ENCODE data around the gene RFXAP.
A peak's percentile ranks its signal among the peaks of the same experiment; 100 is the strongest.
"Not testable (repeated sequence)": the region's sequence is repeated elsewhere in the genome, so short reads cannot be mapped to it uniquely, and the experiment has no call there.

The RFXAP gene, protein sequence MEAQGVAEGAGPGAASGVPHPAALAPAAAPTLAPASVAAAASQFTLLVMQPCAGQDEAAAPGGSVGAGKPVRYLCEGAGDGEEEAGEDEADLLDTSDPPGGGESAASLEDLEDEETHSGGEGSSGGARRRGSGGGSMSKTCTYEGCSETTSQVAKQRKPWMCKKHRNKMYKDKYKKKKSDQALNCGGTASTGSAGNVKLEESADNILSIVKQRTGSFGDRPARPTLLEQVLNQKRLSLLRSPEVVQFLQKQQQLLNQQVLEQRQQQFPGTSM
- 6.8 to 11.1 (median 8.0) reads per million in 3 experiments for total RNA-seq

DNA sequence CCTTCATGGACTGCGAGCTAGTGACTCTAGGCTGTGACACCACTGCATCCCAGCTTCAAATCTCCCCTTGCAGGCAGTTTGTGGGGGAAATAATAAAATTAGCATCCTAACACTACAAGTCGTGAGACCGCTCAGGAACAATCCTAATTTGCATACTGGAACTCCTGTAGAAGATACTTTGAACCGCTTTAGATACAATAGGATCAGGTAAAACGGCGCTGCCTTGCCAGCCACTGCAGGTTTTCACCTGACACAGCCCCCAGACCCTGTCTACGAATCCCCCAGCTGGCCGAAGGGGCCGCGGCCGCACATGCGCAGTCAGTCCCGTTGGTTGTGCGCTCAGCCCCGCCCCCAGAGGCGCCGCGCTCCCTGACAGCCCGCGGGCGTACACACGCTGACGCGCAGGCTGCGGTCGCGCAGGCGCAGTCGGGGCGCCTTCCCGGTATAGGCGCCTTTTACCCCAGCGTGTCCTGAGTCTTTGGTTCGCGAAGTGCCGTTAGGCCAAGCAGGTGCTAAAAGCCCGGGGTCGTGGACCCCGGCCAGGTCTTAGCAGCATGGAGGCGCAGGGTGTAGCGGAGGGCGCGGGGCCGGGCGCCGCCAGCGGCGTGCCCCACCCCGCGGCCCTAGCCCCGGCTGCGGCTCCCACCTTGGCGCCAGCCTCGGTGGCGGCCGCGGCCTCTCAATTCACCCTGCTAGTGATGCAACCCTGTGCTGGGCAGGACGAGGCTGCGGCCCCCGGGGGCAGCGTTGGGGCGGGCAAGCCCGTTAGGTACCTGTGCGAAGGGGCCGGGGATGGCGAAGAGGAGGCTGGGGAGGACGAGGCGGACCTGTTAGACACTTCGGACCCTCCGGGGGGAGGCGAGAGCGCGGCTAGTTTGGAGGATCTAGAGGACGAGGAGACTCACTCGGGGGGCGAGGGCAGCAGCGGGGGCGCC is at the start of gene RFXAP:
Gene RFXAP, plus strand, starts transcription at position 419 of the 935 bp plus-strand sequence. Its CDS starts 136 bp downstream, at position 555.
- DNase-seq = peak; percentile 89

DNA sequence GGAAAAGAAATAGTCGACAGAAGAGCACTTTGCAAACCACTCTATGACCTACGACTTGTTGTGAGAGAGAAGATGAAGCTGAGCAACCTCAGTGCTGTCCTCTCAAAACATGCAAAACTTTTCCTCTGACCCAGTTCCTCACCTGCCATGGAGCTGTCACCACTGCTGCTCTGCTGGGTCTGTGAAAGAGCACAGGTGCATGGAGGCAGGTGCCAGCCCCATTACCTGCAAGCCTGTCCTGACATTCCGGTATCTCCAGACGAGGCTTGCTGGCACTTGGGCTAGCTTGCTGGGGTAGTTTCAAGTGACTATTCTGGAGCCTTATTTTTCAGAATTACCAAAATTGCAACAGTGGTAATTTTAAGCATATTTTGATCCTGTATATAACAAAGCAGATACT is 49.5 kb upstream of the RFXAP start:
- no peak for DNase-seq

DNA sequence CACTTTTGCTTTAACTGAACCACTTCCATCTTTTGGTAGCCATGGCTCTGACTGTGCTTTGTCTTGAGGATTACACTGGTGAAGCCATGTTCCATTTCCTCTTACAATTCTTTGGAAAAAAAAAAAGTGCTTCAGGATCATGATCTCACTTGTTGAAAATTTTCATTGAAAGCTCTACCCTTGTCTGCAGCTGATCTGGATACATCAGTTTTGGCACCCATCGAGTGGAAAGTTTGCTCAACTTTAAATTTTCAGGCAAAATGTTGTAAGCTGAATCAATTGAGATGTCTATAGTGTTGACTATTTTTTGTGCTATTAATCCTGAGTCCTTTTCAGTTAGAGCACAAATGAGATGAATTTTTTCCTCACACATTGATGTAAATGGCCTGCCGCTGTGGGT is 48.3 kb upstream of the RFXAP start:
- DNase-seq = no peak

DNA sequence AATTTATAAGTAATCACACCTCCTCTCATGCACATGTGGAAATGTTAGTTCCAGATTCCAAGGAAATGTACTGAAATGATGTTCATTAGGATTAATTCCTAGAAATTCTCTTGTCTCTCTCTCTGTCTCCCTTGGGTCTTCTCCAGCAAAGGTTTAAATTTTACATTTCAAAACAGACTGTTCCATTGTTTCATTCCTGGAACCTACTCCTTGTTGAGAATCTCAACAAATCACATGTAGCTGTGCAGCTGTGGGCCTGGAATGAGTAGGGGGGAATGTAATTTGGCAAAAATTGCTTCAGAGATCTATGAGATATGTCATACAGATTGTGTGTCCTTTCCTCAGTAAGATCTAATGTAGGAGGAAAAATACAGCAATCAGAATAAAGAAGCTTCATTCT is 46.2 kb upstream of the RFXAP start:
- no peak for DNase-seq

DNA sequence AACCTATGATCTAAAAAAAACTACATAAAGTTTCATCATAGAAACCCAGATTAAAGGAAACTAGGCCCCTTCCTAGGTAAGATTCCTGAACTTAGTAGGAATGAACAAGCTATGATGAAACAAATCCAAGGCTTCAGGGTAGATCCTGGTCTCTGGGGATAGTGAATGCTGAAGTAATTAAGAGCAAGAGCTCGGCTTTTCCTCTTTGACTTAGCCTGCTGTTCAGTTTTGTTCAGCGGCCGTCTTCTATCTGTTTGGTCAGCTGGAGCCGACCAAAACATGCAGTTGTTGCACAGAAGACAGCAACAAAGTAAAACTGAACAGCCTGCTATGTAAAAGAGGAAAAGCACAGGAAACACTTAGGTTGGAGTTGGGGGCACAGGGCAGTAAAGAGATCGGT is 44.1 kb upstream of the RFXAP start:
- DNase-seq = no peak

DNA sequence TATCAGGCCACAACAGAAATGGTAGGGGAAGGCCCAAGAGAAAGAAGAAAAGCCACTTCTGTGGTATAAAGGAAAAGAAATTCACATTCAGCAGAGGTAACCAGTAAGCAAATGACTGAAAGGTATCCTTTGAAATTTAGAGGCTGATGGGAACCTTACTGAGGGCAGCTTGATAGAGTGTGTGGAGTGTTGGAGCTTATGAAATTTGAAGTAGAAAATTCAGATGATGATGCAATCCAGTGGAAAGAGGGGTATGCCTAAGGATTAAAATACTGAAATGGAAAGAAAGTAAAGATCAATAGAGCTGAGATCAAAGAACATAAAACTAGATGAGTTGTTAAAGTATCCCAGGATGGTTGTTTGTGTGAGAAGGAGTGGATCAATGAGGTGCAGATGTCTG is 42.8 kb upstream of the RFXAP start:
- no peak for DNase-seq

DNA sequence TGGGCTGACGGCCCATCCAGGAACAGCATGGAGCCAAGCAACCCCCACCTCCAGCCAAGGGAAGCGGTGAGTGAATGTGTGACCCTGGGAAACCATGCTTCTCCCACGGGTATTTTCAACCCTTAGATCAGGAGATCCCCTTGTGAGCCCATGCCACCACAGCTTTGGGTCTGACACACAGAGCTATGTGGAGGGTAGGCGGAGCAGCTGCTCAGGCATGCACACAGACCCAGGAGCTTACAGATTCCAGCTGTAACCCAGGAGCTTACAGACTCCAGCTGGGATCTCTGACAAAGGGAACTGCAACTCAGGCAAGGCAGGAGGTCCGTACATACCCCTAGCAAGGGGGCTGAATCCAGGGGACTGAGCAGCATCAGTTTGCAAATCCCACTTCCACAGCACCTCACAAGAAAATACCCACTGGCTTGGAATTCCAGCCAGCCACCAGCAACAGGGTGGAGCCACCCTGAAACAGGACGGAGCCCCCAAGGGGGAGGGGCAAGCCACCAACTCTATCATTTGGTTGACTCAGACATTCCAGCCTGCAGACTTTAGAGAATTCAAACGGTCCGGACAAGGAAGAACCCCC is 40.8 kb upstream of the RFXAP start:
- no peak for DNase-seq

DNA sequence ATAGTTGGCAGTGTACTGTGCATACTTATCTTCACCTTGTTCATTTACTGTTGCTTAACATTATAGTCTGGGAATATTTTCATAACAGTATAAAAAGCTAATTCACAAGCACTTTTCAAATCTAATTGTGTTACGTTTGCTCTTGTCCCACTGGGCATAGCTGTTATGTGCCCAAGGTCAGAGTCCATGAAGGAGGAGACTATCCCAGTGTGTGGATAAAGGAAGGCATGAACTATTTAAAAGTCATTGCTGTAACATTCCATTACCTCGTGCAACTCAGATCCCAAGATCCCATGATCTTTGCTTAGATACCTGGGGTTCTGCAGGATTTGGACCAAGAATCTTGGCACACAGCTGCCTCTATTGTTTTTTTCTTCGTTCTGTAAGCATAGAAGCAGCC is 35.1 kb upstream of the RFXAP start:
- DNase-seq = no peak

DNA sequence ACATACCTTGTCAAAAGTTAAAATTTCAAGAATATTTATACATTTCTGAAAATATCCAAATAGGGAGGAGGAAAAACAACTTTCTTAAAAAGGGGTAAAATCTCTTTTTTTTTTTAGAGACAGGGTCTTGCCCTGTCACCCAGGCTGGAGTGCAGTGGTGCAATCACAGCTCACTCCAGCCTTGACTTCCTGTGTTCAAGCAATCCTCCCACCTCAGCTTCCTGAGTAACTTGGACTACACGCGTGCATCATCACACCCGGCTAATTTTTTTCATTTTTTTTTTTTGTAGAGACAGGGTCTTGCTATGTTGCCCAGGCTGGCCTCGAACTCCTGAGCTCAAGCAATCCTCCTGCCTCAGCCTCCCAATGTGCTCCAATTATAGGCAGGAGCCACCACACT is 32.8 kb upstream of the RFXAP start:
- DNase-seq = not testable (repeated sequence)

DNA sequence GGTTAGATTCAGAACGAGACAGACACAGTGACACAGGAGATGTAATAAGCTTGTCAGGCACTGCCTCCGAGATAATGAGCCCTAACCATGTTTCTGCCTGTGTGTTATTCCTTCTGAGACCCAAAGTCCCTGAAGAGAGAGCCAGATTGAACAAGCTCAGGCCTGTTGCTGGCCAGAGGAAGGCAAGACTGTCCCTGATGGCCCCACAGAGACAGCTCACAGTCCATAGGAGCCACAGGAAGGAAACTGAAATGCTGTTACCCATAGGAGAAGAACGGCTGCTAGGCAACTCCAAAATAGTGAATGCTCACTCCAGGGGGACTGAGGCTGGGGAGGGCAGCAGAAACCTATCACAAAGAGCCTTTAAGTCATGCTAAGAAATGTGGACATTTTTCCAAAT is 31.8 kb upstream of the RFXAP start:
- no peak for DNase-seq

DNA sequence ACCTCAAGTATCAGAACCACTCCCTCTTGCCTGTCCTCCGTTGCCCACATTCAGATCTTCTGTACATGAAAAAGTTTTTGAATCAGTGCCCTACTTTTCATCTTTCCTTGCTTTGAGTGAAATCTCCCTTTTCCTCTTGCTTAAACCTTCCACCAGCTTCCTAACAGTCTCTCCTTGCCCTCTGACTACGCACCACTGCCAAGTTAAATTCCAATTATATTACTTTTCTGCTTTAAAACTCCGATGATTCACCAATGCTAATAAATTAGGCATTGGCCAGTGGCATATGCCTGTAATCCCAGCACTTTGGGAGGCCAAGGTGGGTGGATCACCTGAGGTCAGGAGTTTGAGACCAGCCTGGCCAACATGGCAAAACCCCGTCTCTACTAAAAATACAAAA is 30.7 kb upstream of the RFXAP start:
- DNase-seq = no peak

DNA sequence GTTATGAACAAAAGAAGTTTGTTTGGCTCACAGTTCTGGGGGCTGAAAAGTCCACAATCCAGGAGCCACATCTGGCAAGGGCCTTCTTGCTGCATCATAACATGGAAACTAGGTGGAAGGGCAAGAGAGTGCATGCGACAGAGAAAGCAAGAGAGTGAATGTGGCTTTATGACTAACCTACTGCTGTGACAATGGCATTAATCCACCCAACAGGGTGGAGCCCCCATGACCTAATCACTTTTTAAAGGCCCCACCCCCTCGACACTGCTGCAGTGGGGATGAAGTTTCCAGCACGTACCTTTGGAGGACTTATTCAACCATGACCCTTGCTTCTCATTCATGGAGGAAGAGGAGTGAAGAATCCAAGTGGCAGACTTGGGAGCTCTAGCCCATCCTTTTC is 30.0 kb upstream of the RFXAP start:
- DNase-seq = no peak

DNA sequence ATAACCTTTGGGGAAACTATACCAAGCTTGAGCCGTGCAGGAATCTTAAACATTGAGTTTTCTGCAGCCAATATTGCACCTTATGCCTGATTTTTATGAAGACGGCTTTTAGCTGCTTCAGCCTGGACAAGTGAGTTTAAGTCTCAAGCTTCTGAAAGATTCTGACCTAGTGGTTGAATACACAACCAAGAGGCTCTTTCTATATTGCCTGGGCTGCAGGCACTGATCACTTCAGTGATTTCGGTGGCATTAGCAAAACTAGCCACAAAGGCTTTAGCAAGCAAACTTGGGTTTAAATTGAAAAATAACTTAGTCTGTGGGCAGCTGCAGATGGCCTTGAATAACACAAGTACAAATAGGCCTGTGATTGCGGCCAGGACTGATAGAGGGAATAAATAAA is 29.3 kb upstream of the RFXAP start:
- no peak for DNase-seq

DNA sequence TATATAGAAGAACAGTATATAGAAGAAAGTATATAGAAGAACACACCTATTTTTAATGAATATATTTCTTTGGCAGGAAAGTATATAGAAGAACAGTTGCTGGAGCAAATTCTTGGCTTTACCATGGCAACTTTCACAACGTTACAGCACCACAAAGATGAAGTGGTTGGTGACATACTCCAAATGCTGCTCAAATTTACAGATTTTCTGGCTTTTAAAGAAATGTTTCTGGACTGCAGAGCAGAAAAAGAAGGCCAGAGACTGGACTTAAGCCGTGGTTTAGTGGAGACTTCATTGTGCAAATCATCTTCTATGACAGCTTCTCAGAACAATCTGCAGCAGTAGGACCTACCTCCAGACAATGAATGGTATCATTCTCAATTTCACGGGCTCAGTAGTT is 24.3 kb upstream of the RFXAP start:
- no peak for DNase-seq

DNA sequence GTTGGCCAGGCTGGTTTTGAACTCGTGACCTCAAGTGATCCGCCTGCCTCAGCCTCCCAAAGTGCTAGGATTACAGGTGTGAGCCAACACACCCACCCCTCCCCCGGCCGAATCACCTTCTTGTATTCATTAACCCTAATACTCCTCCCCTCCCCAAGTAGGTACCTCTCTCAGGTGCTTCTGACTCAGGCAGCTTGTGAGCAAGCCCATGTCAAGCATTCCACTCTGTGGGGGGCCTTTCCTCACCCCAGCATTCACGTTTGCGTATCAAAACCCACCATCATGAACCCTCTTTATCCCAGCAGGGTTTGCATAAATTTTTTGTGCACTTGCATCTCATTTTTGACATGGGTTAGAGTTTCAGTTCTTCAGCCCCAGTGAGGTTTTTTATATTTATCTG is 23.6 kb upstream of the RFXAP start:
- DNase-seq = no peak

DNA sequence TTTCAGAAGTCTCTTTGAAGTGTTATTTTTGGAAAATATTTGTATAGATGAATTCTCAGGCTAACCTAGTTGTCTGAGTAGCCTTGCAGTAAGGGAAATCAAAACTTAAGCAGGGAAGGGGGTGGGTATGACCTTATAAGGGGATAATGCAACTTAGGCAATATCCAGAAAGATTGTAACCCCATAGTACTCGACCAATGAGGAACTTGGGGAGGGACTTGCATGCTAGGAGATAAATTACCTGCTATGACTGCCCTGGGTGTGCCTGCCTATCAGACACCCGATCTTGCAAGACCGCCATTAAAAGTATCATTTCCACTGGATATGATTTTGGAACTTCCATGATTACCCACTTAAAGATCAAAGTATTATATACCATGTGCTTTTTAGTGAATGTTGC is 23.0 kb upstream of the RFXAP start:
- DNase-seq = no peak

DNA sequence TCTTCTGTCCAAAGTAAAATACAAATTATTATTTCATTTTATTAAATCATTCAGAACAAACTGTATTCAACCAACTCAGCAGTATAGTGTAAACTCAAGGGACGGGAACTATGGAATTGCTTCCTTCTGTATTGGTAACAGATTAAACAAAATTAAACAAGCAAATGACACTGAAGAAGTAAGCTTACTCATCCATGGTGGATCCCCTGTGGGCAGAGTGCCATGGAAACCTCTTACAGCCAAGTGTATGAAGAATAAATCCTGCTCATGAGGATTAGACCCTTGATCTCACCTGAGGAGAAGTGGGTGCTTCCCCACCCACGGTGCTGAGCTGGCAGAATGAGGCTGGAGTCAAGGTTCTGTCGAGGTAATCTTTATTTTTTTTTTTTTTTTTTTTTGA is 18.0 kb upstream of the RFXAP start:
- no peak for DNase-seq

DNA sequence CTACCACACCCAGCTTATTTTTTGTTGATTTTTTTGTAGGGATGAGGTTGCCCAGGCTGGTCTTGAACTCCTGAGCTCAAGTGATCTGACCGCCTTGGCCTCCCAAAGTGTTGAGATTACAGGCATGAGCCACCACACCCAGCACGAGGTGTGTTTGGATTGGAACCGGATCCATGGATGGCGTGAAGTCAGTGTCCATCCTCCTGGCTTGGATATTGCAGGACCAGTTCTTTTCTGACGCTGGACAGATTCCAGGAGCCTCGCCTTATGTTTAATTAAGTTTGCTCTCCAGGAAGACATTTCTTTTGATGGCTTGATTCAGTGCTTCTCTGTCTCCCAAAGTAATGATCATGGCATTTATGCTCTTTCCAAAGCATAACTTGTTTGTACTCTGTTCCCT is 14.4 kb upstream of the RFXAP start:
- no peak for DNase-seq

DNA sequence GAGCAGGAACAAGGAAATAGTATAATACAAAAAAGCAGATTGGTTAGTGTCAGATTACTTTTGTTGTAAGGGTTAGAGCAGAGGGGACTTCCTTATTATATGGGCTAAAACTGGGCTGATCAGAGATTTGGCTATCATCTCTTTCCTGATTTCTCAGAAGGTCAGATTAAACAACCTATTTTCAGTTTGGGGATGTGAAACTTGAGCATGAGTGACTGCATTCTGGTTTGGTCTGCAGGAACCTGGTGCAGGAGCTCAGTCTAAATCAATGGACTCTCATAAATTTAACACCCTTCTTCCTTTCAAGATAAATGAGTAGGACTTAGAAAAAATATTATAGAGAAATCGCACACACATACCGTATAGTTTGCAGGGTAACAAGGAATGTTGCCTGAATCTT is 12.9 kb upstream of the RFXAP start:
- no peak for DNase-seq

DNA sequence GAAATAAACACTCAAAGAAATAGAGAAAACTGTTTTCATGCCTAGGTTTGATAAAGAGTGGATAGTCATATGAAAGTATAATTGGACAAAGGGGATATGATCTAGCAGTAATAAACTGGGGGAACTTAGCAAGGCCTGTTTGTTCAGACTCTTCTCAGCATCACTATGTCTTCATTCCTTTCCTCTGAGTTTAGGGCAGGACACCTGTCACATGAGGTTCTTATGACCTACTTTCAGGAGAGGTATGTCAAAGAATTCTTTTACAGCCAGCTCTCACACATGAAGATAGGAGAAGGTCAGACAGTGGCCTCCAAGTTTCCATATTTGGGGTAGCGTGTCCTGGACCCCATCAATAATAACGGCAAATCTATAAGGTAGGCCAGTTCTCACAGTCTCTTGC is 11.4 kb upstream of the RFXAP start:
- DNase-seq = no peak

DNA sequence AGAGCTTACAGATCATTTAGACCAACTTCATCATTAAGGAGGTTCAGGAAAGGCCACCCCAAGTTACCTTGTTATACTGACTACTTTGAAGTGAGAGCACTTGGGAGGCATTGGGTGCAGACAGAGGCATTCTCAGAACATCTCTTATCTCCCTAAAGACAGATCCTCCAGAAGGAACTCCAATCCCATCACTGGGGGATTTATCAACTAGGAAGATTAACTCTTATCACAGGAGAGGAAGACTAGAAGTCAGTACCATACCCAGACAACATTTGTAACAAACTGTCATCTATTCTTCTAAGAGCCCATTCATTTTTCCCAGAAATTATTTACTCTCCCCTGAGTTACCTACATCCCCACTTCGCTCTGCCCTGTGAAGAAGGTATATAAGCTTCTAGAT is 5.8 kb upstream of the RFXAP start:
- DNase-seq = no peak

DNA sequence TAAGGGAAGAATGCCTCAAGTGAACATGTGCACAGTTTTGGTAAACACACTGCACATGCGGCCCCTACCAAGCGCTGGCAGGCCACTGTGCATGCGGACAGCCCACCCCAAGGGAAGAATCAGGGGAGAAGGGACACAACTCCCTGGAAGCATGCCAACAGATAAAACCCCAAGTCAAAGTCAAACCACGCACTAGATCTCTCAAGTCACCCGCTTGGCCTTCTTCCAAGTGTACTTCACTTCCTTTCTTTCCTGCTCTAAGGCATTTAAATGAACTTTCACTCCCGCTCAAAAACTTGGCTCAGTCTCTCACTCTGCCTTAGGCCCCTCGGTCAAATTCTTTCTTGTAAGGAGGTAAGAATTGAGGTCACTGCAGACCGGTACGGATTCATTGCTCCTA is 4.6 kb upstream of the RFXAP start:
- no peak for DNase-seq

DNA sequence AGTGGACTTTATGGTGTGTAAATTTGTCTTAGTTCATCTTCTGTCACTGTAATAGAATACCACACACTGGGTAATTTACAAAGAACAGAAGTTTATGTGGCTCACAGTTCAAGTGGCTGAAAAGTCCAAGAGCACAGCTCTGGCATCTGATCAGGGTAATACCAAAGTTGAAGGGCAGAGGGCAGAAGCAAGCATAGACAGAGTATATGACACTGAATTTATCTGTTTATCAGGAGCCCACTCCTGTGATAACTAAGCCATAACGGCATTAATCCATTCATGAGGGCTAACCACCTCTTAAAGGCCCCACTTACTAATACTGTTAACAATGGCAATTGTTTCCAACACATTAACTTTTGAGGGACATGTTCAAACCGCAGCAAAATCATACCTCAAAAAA is 4.0 kb upstream of the RFXAP start:
- DNase-seq = no peak
